ENCODE results near the gene ATP13A3.

DNA sequence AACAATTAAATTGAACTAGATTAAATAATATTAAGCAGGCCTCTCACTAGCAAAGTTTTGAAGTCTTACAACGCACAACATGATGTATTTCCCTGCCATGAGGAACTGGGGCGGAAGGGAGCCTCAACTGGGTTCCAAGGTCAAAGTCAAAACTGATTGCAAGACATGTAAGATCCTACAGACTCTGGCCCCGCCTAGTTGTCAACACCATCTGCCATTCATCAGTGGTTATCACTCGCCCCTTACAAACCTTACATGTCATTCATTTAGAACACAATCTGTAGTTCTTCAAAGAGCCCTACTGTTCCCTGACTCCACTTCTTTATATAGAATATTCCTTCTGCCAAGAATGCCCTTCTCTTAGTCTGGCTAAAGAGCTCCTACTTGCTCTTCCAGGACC lies 10.0 kb downstream of the ATP13A3 start:
- TF ChIP-seq, protein P1, sequence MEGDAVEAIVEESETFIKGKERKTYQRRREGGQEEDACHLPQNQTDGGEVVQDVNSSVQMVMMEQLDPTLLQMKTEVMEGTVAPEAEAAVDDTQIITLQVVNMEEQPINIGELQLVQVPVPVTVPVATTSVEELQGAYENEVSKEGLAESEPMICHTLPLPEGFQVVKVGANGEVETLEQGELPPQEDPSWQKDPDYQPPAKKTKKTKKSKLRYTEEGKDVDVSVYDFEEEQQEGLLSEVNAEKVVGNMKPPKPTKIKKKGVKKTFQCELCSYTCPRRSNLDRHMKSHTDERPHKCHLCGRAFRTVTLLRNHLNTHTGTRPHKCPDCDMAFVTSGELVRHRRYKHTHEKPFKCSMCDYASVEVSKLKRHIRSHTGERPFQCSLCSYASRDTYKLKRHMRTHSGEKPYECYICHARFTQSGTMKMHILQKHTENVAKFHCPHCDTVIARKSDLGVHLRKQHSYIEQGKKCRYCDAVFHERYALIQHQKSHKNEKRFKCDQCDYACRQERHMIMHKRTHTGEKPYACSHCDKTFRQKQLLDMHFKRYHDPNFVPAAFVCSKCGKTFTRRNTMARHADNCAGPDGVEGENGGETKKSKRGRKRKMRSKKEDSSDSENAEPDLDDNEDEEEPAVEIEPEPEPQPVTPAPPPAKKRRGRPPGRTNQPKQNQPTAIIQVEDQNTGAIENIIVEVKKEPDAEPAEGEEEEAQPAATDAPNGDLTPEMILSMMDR (IDR thresholded peaks at IDR 0.05 in 8 of 11, conservative IDR thresholded peaks at IDR 0.05 in 3 of 11), result no peak
- TF ChIP-seq POLR2AphosphoS5 (IDR thresholded peaks at IDR 0.05), result no peak
- no peak for TF ChIP-seq POLR2A (IDR thresholded peaks at IDR 0.05)

Measured in spleen (tissue), 7 donors.